Measurements from ENCODE around the gene TWIST2. TPM values are rescaled to one million over a fixed set of nuclear protein-coding genes. Genes with fewer than 3 reads are reported as not detected.

Gene TWIST2
- total RNA-seq, 1 donor from 2014 or later = 8.4 TPM

DNA sequence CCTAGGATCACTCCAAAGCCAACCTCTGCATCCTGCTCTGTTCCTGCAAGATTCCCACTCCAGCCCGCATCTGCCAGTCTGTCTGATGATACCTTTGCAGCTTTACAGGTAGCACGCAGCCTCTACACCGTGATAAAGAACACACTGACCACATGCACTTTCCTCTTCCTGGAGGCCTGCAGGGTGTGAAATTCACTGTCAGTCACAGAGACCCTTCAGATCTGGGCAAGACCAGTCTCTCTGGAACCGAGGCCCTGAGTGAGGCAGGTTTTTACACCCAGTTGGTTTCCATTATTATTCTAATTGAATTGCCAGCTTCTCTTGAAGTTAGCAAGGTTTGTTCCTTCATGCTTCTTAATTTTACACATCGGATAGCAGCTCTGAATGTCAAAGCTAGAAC is 30.5 kb upstream of the TWIST2 start:
- TF ChIP-seq, protein P1, sequence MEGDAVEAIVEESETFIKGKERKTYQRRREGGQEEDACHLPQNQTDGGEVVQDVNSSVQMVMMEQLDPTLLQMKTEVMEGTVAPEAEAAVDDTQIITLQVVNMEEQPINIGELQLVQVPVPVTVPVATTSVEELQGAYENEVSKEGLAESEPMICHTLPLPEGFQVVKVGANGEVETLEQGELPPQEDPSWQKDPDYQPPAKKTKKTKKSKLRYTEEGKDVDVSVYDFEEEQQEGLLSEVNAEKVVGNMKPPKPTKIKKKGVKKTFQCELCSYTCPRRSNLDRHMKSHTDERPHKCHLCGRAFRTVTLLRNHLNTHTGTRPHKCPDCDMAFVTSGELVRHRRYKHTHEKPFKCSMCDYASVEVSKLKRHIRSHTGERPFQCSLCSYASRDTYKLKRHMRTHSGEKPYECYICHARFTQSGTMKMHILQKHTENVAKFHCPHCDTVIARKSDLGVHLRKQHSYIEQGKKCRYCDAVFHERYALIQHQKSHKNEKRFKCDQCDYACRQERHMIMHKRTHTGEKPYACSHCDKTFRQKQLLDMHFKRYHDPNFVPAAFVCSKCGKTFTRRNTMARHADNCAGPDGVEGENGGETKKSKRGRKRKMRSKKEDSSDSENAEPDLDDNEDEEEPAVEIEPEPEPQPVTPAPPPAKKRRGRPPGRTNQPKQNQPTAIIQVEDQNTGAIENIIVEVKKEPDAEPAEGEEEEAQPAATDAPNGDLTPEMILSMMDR (IDR thresholded peaks at IDR 0.05) = no peak
- peaks cover 14% of the 10 kb centered on the region for H3K27me3 ChIP-seq (ENCODE audit: low read depth)
- no peak overlapping the region for H3K27ac ChIP-seq
- H3K9me3 ChIP-seq = no peaks in the 10 kb centered on the region
- ATAC-seq (no peak), DNase-seq (no peak)
- no peak overlapping the region for H3K4me3 ChIP-seq
- no peaks in the 10 kb centered on the region for H3K36me3 ChIP-seq
- H3K4me1 ChIP-seq = no peaks in the 10 kb centered on the region
- intact Hi-C loops (cut with DNase I) = no loop called here

DNA sequence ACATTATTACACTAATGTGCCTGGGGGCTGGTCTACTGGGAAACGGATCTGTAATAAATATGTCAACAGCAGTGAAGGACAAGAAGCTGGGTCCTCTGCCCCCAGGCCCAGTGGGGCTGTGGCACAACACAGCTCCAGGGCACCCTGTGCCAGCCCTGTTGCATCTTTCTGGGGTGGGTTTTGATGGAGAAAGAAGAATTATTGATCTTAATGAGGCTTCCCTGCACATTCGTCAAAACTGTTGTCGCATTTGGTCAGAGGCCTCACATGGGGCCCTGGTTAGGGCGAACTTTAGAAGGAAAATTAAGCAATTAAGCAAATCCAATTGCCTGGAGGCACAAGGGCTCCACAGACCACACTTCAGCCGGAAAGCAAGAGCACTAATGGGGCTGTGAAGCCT is 30.0 kb upstream of the TWIST2 start:
- ATAC-seq (no peak), DNase-seq (no peak)
- H3K27ac ChIP-seq = no peak overlapping the region
- H3K27me3 ChIP-seq (ENCODE audit: low read depth) = peaks cover 14% of the 10 kb centered on the region
- no peak overlapping the region for H3K4me3 ChIP-seq
- H3K9me3 ChIP-seq = no peaks in the 10 kb centered on the region
- H3K36me3 ChIP-seq = no peaks in the 10 kb centered on the region
- intact Hi-C loops (cut with DNase I) = no loop called here
- no peaks in the 10 kb centered on the region for H3K4me1 ChIP-seq
- TF ChIP-seq, protein P1 (IDR thresholded peaks at IDR 0.05) = no peak

GRCh38 chr2:238818561-238818960 is 29.3 kb upstream of the TWIST2 start:
- intact Hi-C loops (cut with DNase I) = no loop called here
- no peaks in the 10 kb centered on the region for H3K9me3 ChIP-seq
- ATAC-seq (no peak), DNase-seq (no peak)
- no peaks in the 10 kb centered on the region for H3K36me3 ChIP-seq
- H3K27me3 ChIP-seq (ENCODE audit: low read depth) = peaks cover 14% of the 10 kb centered on the region
- TF ChIP-seq, protein P1 (IDR thresholded peaks at IDR 0.05) = no peak
- no peak overlapping the region for H3K27ac ChIP-seq
- no peaks in the 10 kb centered on the region for H3K4me1 ChIP-seq
- no peak overlapping the region for H3K4me3 ChIP-seq

- Histone ChIP-seq H3K27ac (no peak overlapping the region), H3K4me1 (no peaks in the 10 kb centered on the region), H3K27me3 (ENCODE audit: low read depth) (peaks cover 5% of the 10 kb centered on the region), H3K4me3 (no peak overlapping the region), H3K36me3 (no peaks in the 10 kb centered on the region), H3K9me3 (peaks cover 6% of the 10 kb centered on the region)
- DNase-seq = no peak
- intact Hi-C loops (cut with DNase I) = no loop called here
- ATAC-seq = no peak
- TF ChIP-seq, protein P1 (IDR thresholded peaks at IDR 0.05) = no peak
These were observed 27.7 kb upstream of the TWIST2 start for GRCh38 chr2:238820197-238820596.

- Histone ChIP-seq H3K36me3 (no peaks in the 10 kb centered on the region), H3K4me1 (no peaks in the 10 kb centered on the region), H3K27ac (no peak overlapping the region), H3K4me3 (no peak overlapping the region), H3K27me3 (ENCODE audit: low read depth) (peaks cover 5% of the 10 kb centered on the region), H3K9me3 (peaks cover 6% of the 10 kb centered on the region)
- intact Hi-C loops (cut with DNase I) = no loop called here
- no peak for DNase-seq
- TF ChIP-seq, protein P1 (IDR thresholded peaks at IDR 0.05) = no peak
- ATAC-seq = no peak
These were observed 27.0 kb upstream of the TWIST2 start for GRCh38 chr2:238820916-238821315.

DNA sequence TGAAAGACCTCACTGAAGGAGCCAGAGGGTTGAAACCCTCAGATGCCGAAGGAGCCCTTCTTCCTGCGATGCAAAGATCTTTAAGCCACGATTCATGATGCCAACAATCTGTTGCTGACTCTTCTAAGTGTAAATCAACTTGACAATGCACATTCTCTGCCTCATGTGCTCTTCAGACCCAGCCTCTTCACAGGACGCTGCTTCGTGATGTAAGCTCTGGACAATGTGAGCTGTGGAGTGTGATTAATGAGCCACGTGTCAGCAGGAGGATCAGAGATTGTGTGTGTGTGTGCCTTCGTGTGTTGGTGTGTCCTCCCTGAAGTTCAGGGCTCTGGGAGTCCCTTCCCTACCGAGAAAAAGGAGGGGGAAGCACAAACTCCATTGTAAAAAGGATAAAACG is 26.5 kb upstream of the TWIST2 start:
- Histone ChIP-seq H3K9me3 (peaks cover 6% of the 10 kb centered on the region), H3K27ac (no peak overlapping the region), H3K27me3 (ENCODE audit: low read depth) (peaks cover 1% of the 10 kb centered on the region), H3K36me3 (no peaks in the 10 kb centered on the region), H3K4me3 (no peak overlapping the region), H3K4me1 (no peaks in the 10 kb centered on the region)
- intact Hi-C loops (cut with DNase I) = no loop called here
- TF ChIP-seq, protein P1 (IDR thresholded peaks at IDR 0.05) = no peak
- ATAC-seq = no peak
- DNase-seq = no peak
